HG03280 (cell line): ENCODE measurements around the gene NSMCE4A.
"Not testable (repeated sequence)": the region's sequence is repeated elsewhere in the genome, so short reads cannot be mapped to it uniquely, and the experiment has no call there.

ENCODE experiments used
- ATAC-seq: cut with Tn5 transposase; IDR thresholded peaks from one replicate; pipeline ENCODE4 v1.9.1; 2021; ENCODE audit warnings: mild to moderate bottlenecking, moderate library complexity; ENCODE audit not compliant: unreplicated experiment

Gene NSMCE4A

DNA sequence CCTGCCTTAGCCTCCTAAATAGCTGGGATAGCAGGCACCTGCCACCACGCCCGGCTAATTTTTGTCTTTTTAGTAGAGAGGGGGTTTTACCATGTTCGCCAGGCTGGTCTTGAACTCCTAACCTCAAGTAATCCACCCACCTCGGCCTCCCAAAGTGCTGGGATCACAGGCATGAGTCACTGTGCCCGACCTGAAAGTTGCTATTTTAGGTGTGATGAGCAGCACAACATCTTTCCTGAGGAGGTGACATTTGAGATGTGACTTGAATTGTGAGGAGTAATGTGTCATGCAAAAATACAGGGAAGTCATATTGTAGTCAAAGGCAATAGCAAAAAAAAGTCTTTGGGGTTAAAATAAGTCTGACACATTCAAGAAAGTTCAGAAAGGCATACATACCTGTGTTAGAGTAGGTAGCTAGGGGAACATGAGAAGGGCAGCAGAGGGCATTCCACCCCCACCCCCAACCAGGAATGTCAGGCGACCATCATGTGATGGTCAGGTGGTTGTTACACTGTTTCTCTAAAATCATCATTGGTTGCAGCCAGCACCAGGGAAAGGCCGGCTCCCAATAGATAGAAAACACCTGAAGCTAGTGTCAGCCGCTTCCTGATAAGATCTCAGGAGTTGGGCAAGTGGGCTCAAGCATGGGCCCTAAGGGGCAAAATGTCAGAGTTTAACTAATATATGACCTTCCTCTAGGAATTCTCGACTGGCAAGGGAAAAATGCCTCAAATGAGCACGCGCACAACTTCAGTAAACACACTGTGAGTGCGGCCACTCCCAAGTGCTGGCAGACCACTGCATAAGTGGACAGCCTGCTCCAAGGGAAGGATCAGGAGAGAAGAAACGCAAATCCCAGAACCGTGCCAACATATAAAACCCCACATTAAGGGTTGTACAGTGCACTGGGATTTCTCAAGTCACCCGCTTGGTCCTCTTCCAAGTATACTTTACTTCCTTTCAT is 13.6 kb upstream of the NSMCE4A start, which contains the start of gene TACC2:
TACC2 (plus strand) TSS at position 803 of the 964 bp plus-strand sequence. CDS start 32,819 bp downstream, outside the sequence.
- ATAC-seq, result no peak

DNA sequence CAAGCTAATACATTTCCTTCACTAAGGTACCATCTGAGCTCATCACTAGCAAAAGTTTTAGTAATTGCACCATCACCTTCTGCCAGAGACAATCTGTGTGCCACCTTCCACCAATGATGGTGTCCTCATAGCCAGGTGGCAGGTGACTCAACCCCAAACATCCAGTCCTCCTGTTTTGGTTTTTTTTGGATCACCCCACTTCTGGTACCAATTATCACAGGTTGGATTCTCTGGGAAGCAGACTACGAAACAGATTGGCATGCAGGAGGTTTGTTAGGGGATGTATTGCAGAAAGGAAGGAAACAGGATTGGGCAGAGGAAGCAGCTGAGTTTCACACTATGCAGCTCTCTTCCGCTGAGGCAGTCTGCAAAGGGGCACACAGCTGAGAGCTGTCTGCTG is 9.4 kb upstream of the NSMCE4A start:
- no peak for ATAC-seq

DNA sequence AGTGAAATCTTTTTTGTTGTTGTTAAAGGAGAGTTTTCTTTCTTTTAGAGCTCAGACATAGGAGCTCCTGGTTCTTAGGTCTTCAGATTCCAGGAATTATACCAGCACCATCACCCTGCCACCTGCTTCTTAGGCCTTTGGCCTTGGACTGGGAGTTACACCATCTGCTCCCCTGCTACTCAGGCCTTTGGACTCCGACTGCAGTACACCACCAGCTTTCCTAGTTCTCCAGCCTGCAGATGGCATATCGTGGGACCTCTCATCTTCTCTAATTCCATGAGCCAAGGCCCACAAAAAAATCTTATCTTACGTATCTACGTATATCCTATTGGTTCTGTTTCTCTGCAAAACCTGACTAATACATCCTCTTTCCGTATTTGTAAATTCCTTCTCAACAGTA is 8.8 kb upstream of the NSMCE4A start:
- ATAC-seq, result no peak

DNA sequence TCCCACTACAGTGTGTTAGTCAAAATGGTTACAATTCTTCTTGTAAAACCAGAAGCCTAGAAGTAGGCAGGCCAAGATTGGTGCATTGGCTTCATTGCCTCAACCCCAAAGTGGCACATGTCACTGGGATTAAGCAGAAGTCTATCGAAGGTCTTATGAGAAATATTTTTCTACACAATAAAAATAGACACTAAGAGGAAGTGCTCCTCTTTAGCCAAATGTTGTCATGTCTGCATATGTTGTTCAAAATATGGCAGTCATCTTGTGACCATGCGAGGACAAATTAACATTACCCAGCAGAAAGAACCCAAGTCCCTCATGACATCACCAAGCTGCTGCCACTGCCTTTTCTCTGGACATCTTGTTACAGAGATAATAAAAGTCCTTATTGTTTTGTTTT is 6.3 kb upstream of the NSMCE4A start:
- ATAC-seq, result no peak

DNA sequence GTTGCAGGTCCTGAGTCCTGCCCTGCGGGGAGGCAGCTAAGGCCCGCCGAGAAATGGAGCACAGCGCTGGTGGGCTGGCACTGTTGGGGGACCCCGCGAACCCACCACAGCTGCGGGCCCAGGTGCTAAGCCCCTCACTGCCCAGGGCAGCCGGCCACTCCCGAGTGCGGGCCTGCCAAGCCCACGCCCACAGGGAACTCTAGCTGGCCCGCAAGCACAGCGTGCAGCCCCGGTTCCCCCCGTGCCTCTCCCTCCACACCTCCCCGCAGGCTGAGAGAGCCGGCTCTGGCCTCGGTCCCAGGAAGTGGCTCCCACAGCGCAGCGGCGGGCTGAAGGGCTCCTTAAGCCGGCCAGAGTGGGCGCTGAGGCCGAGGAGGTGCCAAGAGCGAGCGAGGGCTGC is 3.5 kb upstream of the NSMCE4A start:
- ATAC-seq, result no peak

DNA sequence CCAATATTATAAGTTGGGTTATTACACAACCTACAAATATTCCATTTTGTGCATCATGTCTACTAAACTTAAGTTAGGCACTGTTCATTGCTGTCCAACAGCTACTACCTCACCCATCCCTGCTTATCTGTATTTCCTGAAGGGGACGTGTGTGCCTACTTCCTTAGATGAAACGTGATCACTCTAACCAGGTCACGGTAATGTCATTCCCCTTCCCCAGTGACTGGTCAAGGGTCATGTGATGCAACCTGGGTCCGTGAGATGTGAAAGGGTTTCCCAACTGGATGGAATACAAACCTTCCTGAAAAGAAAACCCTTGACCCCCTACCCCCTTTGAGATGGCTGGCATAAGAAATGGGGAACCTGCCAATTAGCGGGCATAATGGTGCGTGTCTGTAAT is 1.6 kb upstream of the NSMCE4A start:
- no peak for ATAC-seq

DNA sequence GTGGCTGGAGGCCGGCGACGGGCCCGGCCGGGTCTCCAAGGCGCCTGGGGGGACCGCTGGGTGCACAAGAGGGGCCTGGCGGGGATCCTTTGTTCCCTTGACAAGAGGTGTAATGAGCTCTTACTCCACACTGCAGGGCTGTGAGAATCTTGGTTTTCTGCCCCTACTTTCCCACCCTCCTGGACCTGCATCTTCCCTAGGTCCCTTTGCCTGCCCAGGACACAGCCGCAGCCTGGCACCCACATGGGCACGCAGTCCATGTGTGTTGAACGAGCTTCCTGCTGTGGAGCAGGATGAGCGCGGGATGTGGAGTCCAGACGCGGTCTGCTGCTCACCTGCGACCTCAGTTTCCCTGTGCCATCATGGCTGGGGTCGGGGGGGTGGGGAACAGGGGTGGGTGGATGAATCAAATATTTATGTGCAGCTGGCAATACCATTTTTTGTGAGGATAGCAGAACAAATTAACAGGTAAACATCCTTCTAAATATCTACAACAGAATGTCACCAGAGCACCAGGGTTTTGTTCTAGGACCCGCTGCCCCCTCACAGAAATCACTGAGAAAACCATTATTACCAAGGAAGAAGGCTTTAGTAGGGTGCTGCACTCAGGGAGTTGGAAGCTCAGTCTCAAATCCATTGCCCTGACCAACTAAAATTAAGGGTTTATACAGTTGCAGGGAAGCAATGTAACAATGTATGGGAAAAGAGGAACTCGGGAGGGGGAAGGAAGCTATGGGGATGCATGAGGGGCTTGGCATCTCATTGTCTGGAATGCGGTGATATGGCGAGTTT is 474 bp upstream of the NSMCE4A start:
- ATAC-seq, result no peak

DNA sequence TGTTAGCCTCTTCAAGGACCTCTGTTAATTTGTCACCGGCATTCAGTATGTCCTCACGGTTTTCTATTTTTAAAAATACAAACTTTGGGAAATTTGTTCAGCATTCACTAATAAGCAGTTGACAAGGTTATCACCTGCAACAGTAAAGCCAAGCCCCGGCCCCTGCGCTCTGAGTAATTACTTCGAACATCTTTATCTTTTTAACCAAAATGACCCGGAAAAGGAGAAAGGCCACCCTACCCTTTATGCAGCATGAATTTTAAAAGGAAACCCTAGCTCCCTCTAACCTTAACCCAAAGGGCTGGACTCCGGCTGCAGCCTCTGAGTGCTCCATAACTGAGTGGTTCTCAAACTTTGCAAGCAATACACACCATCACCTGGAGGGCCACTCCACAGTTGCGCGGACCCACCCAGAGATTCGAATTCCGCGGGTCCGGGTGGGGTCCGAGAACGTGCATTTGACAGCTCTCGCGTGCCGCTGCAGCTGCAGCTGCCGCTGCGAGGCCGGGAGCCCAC is 940 bp downstream of the NSMCE4A start:
- peak; percentile 34 for ATAC-seq

DNA sequence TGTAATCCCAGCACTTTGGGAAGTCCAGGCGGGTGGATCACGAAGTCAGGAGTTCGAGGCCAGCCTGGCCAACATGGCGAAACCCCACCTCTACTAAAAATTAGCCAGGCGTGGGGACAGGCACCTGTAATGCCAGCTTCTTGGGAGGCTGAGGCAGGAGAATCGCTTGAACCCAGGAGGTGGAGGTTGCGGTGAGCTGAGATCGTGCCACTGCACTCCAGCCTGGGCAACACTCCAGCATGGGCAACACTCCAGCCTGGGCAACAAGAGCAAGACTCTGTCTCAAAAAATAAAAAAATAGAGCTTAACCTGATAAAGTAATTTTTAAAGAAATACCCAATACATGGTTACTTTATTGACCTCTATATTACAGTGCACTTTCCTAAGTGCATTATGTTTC is 5.9 kb downstream of the NSMCE4A start:
- not testable (repeated sequence) for ATAC-seq

DNA sequence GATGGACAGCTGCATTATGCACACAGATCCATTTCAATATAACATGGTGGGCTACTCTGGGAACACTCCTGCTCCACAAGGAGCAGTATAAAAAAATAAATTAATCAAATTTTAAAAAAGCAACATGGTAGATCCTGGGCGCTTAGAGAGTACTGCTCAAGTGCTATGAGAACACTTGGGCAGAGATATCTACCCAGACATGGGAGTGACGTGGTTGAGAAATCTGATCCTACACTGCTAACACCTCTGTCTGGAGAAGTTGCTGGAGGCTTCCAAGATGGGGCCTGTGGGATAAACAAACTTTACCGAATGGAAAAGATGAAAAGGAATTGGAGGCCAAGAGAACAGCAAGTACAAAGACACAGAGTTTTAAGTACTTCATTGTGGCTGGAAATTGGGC is 9.0 kb downstream of the NSMCE4A start:
- no peak for ATAC-seq

DNA sequence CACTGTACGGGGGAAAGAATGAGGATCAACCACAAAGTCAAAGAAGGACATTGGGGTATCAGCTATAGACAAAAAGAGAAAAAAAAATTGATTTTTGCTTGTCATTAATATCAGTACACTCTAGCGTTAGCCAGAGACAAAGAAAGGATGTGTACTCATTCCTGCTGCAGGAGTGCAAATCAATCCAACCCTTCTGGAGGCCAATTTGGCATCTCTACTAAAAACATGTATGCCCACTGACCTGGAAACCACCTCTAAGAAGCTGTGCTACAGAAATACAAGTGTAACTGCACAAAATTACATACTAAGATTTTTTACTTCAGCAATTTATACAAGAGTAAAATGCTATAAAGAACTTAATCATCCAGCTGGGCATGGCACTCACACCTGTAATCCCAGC is 13.6 kb downstream of the NSMCE4A start:
- ATAC-seq, result no peak

DNA sequence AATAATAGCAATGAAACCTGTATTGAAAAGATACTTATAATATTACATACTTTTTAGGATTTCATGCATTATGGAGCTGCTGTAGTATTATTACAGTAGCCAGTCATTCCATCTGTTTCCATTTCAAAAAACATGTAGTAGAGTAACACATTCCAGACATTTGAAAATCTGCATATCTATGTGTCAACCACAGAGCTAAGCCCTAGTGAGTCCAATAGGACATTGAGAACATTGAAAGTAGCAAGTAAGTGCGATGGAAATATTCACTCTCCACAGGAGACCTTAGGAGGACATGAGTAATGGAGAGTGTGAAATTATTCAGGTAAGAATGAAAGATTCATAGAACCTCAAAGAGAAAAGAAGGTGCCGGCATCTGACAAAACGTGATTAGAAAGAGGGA is 15.3 kb downstream of the NSMCE4A start:
- no peak for ATAC-seq

DNA sequence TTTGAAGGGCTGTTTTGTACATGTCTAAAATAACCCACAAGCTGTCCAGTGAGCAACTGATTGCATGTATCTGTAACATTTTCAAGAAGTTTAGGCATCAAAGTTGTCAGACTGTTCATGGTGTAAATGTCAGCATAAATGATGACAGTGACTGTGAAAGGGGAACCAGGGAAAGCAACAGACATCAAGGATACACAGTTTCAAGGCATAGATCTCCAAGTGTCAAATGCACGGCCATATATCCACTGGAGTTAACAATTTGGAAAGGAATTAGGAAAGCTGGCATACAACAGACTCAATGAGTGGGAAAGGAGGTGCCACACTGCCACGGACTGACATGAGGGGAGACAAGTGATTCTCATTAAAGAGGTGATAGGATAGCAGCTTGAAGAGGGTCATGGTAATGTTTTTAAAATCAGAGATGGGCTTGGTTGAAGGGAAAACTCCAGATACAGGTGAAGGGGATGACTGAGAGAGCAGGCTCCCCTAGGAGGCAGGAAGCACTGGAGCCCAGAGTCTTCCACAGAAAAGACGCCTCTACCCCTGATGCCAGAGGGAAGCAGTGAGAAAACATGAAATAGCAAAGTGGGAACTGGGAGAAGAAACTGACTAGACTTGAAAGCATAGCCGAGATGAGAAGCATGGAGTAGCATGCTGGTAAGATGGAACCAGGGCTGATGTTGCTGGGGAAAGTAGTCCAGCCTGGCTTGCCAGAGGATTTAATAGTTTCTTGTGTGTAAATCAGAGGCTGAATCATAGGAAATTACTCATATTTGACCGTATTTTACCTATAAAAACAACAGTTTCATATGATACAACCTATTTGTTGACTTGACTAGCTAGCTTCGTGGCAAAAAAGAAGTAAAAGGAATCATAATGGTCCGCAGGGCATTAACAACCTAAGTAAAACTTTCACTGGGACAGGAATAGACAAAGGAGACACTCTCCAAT is 18.6 kb downstream of the NSMCE4A start:
- ATAC-seq, result no peak

DNA sequence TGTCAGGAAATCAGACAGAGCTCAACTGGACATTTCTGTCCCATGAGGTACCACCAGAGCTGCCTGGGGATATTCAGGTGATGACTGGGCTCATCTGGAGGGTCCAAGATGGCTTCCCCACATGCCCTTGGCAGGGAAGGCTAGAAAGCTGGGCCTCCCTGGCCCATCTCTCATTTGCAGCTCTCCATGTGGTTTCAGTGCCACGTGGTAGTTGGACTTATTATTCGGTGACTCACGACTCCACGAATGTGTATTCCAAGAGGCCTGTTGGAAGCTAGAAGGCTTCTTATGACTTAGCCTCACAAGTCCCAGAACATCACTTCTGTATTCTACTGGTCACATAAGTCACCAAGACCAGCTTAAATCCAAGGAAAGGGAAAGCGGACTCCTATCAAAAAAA is 22.8 kb downstream of the NSMCE4A start:
- ATAC-seq, result no peak

DNA sequence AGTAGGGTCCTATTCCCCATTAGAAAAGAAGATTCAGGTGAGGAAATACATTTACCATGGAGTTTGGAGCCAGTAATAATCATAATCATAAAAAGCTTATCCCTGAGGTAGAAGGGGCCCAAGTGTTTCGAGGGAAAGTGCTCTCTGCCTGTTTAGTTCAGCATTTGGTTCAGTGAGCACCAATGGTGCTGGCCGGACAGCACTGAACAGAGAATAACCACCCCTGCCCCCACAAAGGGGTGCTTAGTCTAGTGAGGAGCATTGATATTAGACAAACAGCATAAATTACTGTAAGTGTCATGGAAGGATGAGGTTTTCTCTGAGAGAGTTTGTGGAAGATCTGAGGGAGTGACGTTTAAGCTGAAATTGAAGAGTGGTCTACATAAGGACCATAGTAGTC is 25.6 kb downstream of the NSMCE4A start:
- ATAC-seq, result no peak

DNA sequence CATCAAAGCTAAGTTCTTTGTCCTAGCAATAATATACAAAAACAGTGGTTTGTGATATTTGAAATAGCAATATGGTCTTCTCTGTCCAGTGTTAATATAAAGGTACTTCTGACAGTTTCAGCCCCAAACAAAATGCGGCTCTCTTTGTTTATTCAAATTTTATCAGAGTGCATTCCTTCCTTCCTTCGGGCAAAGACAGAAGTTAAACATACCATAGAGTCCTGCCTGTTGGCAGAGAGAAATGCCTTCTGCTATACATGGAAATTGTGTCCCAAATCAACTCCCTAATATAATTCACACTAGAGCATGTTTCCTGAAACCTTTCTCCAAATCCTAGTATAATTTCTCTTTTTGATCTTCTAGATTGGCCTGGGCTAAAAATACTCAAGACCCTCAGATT is 26.0 kb downstream of the NSMCE4A start:
- no peak for ATAC-seq

DNA sequence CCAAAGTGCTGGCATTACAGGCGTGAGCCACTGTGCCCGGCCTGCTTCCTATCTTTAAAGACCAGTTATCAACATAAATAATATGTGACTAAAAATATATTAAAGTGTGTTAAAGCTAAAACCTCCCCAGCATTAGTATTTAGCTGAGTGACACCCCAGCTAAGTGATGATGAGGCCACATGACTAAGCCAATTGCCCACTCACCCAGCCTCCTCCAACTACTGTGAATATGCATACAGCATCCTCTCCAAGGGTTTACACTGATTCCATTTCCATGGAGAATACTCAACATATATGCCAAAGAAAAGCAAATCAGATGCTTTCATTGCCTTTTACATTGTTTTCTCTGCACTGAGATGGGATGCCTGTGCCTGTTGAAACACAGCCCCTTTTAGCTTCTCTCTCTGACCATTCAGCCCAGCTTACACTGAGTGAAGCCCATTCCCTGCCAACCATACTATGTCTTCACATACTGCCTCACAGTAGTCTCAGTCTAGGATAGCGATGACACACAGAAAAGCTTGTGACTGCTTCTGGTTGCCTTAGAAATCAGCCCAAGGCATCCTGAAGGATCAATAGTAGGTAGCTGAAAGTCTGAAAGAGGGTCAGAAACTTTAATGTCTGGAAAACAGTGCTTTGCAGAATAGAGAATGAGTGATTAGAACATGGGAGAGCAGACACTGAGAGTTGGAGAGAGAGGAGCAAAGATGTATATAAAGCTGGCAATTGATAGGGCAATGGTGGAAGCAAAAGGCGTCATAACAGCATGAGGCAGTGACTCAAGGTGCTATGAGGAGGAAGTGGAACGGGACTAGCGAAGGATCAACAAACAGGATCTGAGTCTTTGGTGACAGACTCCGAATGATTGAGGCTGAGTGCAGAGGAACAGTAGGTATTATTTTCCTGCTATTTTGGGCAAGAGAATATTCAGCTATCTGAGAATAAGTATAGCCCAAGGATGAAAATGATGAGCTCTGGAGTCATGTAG is 27.4 kb downstream of the NSMCE4A start:
- ATAC-seq, result no peak

DNA sequence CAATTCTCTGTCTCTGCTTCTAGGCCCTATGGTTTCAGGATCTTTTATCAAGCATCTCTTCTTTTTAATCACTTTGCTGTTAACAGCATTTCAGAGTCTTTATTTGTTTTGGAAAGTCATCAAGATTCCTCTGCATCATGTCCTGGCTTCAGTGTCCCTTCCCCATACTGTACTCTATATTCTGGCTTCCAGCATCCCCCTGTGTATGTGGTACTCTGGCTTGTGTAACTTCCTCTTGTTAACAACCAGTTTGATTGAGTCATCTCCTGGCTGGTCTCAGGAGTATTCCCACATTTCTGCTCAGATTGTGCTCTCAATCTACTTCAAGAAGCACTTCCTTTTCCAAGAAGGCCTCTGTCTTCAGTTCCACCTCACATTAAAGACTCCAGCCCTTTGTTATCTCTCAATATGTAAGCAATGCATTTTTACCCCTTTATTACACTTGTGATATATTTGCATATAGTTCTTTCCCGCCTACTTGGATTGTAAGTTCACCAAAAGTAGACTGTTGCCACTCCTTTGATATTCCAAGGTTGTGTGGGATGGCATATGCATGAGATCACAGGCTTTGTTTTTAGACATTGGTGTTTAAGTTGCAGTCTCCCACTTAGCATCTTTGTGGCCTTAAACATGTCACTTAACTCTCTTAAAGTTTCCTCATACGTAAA is 32.1 kb downstream of the NSMCE4A start:
- no peak for ATAC-seq

DNA sequence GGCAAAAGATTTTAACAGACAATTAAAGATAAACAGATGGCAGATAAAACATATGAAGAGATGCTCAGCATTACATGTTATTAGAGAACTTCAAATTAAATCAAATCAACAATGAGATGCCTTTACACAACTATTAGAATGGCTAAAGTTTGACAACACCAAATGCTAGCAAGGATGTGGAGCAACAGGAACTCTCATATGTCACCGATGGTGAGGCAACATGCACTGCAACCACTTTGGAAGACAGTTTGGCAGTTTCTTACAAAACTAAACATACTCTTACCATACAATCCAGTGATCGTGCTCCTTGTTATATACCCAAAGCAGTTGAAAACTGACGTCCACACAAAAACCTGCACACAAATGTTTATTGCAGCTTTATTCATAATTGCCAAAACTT is 33.5 kb downstream of the NSMCE4A start:
- no peak for ATAC-seq
